Activated T-helper 1 cell treated with anti-CD3 and anti-CD28 coated beads, Interleukin-2, amount 50 U/mL, for 16 hours (primary cell): ENCODE measurements around the gene UQCC2.

ENCODE experiments used
- DNase-seq, 2 donors: peaks; one replicate each; pipeline ENCODE4 v3.0.0-alpha.2; 2020; ENCODE audit warnings: low read depth in 1 of 2, low spot score in 1 of 2

The UQCC2 gene

GRCh38 chr6:33677689-33678088 lies 33.8 kb downstream of the UQCC2 start:
- no peak for DNase-seq

- DNase-seq: no peak
These were observed 34.3 kb downstream of the UQCC2 start for GRCh38 chr6:33677143-33677660.

- DNase-seq: no peak
These were observed 34.9 kb downstream of the UQCC2 start for GRCh38 chr6:33676416-33677142.

DNA sequence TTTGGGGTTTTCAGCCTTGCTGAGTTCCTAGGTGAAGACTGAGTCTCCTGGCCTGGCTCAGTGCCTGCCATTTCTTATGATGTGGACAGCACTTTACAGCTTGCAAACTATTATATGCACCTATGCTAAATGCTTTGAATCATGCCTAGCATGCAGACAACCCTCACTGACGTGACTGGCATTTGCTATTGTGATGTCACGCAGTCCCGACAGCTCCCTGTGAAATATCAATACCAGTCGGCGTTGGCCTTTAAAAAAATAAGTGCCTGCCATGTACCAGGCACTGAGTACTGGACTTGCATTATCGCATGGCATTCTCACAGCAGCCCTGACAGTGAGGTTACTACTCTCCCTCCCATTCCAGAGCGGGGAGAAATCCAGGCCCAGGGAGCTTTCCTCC lies 35.5 kb downstream of the UQCC2 start:
- DNase-seq: no peak

GRCh38 chr6:33673851-33674250 lies 37.6 kb downstream of the UQCC2 start:
- no peak for DNase-seq

- DNase-seq: no peak
These were observed 38.7 kb downstream of the UQCC2 start for GRCh38 chr6:33672808-33673207.

- no peak for DNase-seq
These were observed 39.8 kb downstream of the UQCC2 start for GRCh38 chr6:33671744-33672072.

DNA sequence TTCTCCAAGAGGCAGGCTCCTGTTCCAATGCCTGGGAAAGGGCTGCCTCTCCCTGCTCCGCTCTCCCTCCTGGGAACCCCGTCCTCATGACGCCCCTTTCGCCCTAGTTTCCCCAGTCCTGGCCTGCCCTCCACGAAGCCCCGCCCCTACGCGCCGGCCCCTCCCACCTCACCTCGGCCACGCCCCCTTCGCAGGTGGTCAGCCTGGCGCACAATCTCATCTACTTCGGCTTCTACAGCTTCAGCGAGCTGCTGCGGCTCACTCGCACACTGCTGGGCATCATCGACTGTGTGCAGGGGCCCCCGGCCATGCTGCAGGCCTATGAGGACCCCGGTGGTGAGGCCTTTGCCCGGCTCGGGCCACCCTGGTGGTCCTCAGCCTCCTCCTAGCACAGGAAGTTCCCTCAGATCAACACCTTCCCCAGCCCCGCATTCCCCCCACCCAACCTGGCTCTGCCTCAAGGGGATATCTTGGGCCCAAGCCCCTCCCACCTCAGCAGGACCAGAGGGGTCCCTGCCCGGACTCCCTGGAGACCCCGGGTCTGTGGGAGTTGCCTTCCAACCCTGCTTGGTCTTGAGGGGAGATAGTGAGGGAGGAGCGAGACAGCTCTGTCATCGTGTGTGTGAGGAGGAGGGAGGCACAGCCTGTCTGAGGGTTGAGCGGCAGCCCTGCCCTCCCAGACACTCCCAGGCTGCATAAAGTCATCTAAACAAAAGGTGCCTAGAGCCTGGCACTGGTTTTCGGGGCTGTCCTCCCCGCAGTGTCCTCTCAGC lies 40.3 kb downstream of the UQCC2 start:
- DNase-seq: no peak

GRCh38 chr6:33670086-33670660 lies 41.3 kb downstream of the UQCC2 start:
- no peak for DNase-seq

DNA sequence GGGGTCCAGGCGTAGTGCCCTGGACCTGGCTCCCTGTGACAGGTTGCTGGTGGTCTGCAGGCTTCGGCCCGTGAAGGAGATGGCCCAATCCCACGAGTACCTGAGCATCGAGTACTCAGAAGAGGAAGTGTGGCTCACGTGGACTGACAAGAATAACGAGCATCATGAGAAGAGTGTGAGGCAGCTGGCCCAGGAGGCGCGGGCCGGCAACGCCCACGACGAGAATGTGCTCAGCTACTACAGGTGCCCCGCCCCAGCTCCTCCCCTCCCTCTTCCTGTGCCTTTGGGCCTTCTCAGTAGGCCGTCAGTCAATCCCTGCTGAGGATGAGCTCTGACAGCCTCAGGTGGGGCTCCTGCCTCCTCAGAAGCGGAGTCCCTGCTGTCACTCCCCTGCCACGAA lies 42.6 kb downstream of the UQCC2 start:
- DNase-seq: peak; percentile 19 to 47

- DNase-seq: no peak
These were observed 43.2 kb downstream of the UQCC2 start for GRCh38 chr6:33668328-33668727.

GRCh38 chr6:33667776-33668175 lies 43.7 kb downstream of the UQCC2 start:
- DNase-seq: no peak

DNA sequence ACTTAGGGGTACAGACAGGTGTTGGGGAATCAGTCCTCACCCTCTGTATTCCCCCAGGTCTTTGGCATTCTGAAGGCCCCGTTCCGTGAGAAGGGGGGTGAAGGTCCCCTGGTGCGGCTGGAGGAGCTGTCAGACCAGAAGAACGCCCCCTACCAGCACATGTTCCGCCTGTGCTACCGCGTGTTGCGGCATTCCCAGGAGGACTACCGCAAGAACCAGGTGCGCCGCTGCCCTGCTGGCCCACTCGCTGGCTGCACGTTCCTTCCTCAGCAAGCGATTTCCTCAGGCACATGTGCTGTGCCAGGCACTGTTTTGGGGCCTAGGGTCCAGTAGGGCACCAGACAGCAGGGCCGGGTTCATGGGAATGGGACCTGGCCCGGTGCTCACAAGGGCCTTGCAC lies 44.4 kb downstream of the UQCC2 start:
- no peak for DNase-seq

DNA sequence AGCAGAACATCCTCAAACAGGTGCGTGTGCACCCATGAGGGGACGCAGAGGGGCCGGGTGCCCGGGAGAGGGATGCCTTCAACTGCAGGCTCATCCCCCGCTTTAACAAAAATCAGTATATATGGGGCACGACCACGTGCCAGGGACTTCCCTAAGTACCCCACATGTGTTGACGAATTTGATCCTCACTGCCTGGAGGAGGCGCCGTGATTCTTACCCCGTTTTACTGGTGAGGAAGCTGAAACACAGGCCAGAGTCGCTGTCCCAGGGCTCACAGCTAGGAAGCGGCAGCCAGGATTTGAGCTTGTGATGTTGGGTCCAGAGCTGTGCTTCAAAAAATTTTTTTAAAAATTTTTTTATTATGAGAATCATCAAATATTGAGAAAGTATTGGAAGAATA lies 45.5 kb downstream of the UQCC2 start:
- DNase-seq: no peak

- DNase-seq: no peak
These were observed 46.9 kb downstream of the UQCC2 start for GRCh38 chr6:33664506-33665057.

DNA sequence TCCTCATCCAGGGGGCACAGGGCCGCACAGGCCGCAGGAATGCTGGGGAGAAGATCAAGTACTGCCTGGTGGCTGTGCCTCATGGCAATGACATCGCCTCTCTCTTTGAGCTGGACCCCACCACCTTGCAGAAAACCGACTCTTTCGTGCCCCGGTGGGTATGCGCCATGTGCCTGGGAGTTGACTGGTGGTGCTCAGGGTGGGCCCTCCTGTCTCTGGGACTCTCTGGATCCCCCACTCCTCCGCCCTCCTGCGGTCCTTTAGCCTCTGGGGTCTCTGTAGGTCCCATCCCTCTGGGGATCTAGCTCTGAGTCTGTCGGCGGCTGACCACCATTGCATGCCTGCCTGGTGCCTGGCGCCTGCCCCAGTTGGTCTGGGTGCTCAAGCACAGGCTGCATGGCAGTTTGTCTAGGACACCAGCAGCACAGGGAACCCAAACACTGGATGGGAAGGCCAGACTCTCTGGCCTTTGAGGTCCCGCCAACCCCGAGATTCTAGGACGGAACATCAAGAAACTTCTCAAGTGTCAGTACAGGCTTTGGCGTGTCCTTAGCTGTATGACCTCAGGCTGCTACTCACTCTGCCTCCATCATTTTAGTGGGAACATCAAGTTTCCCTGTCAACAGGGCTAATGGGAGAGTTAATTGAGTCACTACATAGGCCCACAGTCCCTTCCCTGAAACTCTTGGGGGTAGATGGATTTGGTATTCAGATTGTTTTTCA lies 47.6 kb downstream of the UQCC2 start:
- no peak for DNase-seq

DNA sequence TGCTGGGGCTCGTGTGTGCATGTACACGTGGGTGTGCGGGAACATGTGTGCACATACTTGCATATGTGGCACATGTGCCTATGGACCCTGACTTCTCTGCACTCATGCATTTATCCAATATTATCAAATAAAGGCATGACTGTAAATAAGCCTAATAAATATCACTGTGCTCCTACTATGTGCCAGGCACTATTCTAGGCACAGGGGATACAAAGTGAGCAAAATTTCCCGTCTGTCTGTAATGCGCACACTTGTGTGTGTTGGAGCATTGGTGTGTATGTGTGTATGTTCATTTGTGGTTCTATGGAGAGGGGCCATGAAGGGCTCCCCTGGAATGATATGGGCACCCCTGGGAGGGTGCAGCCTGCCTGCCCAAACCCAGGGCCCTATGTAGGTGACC lies 48.5 kb downstream of the UQCC2 start:
- no peak for DNase-seq

GRCh38 chr6:33662318-33662717 lies 49.2 kb downstream of the UQCC2 start:
- no peak for DNase-seq

DNA sequence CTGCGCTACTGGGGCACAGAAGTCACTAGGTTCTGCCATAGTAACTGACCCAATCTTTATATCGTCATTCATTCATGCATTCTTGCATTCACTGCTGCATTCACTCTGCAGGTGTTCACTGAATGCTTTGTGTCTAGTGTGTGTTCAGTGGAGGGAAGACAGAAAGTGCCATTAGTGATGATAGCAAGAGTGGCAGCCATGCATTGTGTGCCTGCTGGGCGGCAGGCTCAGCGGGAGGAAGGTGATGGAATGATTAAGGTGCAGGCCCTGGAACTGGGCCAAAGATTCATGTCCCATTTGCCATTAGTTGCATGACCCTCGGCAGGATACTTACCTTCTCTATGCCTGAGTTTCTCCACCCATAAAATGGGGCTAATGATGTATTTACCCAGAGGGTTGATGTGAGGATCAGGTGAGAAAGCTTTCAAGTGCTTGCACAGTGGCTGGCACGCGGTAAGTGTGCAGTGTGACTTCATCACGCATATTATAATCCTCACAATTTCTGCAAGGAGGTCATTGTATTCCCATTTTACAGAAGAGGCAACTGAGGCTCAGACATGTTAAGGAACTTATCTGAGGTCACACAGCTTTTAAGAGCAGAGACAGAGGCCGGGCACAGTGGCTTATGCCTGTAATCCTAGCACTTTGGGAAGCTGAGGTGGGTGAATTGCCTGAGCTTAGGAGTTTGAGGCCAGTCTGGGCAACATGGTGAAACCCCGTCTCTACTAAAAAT lies 50.2 kb downstream of the UQCC2 start:
- no peak for DNase-seq

DNA sequence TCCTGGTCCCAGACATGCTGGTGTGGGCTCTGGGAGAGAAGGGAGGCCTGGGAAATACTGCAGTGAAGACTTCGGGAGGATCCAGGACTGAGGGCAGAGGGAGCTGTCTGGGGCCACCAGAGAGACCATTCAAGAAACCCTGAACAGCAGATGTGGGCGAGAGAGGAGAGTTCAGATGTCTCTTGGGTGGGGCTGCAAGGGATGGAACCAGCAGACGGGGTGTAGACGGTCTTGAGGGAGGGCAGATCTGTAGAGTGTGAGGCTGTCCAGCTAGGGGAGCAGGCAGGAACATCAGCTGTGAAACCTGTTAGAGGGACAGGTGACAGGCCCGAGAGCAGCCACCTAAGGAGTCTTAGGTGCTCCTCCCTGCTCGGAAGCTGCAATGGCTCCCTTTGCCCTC lies 51.5 kb downstream of the UQCC2 start:
- no peak for DNase-seq
